HCEC 1CT (cell line): ENCODE data around the gene ASCL5.

Source experiments
- DNase-seq: peaks from one replicate; pipeline ENCODE4 v3.0.0-alpha.2; 2017

ASCL5 gene

GRCh38 chr1:201084295-201084694 is 42.7 kb downstream of the ASCL5 start:
- DNase-seq, result no peak

- no peak for DNase-seq
Measured at GRCh38 chr1:201083741-201084140, 43.2 kb downstream of the ASCL5 start.

- DNase-seq, result no peak
Measured at GRCh38 chr1:201080135-201080534, 46.8 kb downstream of the ASCL5 start.

GRCh38 chr1:201077736-201078135 is 49.2 kb downstream of the ASCL5 start:
- DNase-seq, result no peak

- no peak for DNase-seq
Measured at GRCh38 chr1:201077116-201077515, 49.9 kb downstream of the ASCL5 start.

GRCh38 chr1:201076092-201076491 is 50.9 kb downstream of the ASCL5 start:
- no peak for DNase-seq

GRCh38 chr1:201074018-201074417 is 53.0 kb downstream of the ASCL5 start:
- no peak for DNase-seq

- no peak for DNase-seq
Measured at GRCh38 chr1:201072922-201073321, 54.1 kb downstream of the ASCL5 start.

- no peak for DNase-seq
Measured at GRCh38 chr1:201072149-201072548, 54.8 kb downstream of the ASCL5 start.

GRCh38 chr1:201069636-201070035 is 57.3 kb downstream of the ASCL5 start:
- DNase-seq, result no peak

GRCh38 chr1:201068976-201069375 is 58.0 kb downstream of the ASCL5 start:
- DNase-seq, result no peak

GRCh38 chr1:201066986-201067385 is 60.0 kb downstream of the ASCL5 start:
- DNase-seq, result no peak

GRCh38 chr1:201065686-201066085 is 61.3 kb downstream of the ASCL5 start:
- DNase-seq, result no peak

GRCh38 chr1:201064806-201065205 is 62.2 kb downstream of the ASCL5 start:
- no peak for DNase-seq
